Rectal smooth muscle tissue (tissue), 1 donor: ENCODE data around the gene ASB5.

Experiments
- H3K27ac ChIP-seq: one replicate; pipeline ENCODE4 v1.7.0; 2013; ENCODE audit warnings: low read depth, low read length, inconsistent platforms
- H3K27me3 ChIP-seq: one replicate; pipeline ENCODE4 v1.7.0; 2013; ENCODE audit warnings: low read length; ENCODE audit not compliant: control insufficient read depth, insufficient read depth
- H3K36me3 ChIP-seq: one replicate; pipeline ENCODE4 v1.7.0; 2013; ENCODE audit warnings: low read length; ENCODE audit not compliant: control insufficient read depth, insufficient read depth
- H3K4me1 ChIP-seq: one replicate; pipeline ENCODE4 v1.7.0; 2013; ENCODE audit warnings: low read length; ENCODE audit not compliant: control insufficient read depth, insufficient read depth
- H3K4me3 ChIP-seq: one replicate; pipeline ENCODE4 v1.7.0; 2013; ENCODE audit warnings: low read length
- H3K9ac ChIP-seq: one replicate; pipeline ENCODE4 v1.7.0; 2013; ENCODE audit warnings: low read length

The ASB5 gene

DNA sequence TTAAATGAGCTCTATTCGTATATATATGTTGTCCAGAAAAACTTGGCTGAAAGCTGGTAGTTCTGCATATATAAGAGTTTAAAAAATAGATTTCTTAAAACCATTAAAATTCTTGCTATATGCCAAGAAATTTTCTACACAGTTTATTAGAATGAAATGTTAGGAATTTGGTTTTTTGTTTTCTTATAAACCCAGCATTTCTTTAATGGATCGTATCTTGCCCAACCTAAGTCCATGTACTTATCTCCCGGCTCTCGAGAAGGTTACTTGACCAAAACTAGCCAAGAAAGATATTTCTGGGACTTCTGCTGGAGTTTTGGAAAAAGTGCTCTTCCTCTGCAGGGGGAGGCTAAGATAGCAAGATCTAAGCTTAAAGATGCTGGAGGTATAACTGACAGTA, 4.7 kb upstream of the ASB5 start:
- Histone ChIP-seq H3K9ac (no peak overlapping the region), H3K27me3 (no peaks in the 10 kb centered on the region), H3K27ac (no peak overlapping the region), H3K36me3 (no peaks in the 10 kb centered on the region), H3K4me3 (no peak overlapping the region), H3K4me1 (peaks cover 3% of the 10 kb centered on the region)

DNA sequence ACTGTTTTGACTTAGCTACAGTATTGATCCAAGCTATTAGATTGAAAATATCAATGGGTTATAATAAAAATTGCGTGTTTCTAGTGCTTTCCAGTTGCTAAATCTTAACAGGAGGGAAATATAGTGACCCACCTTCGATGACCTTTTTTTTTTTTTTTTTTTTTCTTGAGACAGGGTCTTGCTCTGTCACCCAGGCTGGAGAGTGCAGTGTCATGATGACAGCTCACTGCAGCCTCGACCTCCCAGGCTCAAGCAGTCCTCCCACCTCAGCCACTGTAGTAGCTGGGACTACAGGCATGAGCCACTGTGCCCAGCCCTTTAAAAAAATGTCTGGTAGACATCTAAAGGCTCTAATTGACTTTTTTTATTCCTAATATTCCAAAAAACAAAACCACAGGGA, 3.8 kb upstream of the ASB5 start:
- no peaks in the 10 kb centered on the region for H3K27me3 ChIP-seq
- H3K9ac ChIP-seq: no peak overlapping the region
- no peak overlapping the region for H3K27ac ChIP-seq
- H3K4me3 ChIP-seq: no peak overlapping the region
- no peaks in the 10 kb centered on the region for H3K36me3 ChIP-seq
- H3K4me1 ChIP-seq: peaks cover 4% of the 10 kb centered on the region

DNA sequence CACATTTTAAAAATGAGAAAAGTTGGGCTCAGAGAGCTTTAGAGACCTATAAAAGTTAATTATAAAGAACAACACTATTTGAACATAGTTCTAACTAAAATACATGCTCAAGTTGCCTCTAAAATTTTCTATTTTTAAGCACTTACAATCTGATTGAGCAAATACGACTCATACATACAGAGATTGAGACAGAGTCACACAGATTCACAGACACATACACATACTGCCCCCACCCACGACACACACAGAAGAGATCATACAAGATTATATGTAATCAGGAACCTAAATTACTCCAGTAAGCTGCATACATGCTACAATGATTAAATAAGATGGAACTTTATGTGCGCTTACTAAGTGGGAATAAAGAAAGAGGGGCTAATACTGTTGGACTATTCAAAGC, 2.7 kb upstream of the ASB5 start:
- Histone ChIP-seq H3K4me3 (no peak overlapping the region), H3K27ac (no peak overlapping the region), H3K4me1 (peaks cover 4% of the 10 kb centered on the region), H3K9ac (no peak overlapping the region), H3K27me3 (no peaks in the 10 kb centered on the region), H3K36me3 (no peaks in the 10 kb centered on the region)

DNA sequence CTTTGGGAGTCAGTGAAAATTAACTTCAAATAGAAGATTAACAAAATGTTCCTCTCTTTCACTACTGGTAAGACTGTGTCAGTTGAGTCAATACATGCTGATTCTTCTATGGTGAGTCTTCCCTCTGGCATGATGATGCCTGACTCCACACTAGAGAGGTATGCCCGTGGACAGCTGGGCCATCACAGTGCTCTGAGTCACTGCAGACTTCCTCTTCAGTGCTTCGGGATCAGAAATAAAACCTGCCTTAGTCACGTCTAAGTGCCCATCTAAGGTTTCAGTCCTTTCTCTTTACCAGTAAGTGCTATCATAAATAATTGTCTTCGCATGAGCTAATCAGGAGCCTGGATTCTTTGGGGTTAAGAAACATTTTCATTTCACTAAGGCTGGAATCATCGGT, 1.6 kb upstream of the ASB5 start:
- H3K9ac ChIP-seq: no peak overlapping the region
- H3K27me3 ChIP-seq: no peaks in the 10 kb centered on the region
- H3K36me3 ChIP-seq: no peaks in the 10 kb centered on the region
- no peak overlapping the region for H3K4me3 ChIP-seq
- peaks cover 2% of the 10 kb centered on the region for H3K4me1 ChIP-seq
- peak overlapping the region; percentile 22 for H3K27ac ChIP-seq

DNA sequence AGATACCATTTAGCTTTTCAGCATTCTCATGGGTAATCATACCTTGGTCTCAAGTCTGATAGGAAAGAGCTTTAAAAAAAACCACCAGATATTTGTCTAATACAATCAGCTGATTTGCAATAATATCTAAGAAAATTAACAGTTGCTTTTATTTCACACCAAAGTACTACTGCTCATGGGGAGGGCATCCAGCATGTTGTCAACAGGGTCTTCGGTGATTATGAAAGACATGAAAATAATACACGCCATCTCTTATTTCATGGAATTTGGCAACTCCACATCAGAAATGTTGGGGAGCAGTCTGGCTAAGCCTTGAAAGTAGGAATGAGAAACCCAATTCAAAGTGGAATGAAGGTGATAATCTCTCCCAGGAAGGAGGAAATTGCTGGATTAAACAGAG, 3.0 kb downstream of the ASB5 start:
- no peak overlapping the region for H3K9ac ChIP-seq
- H3K4me3 ChIP-seq: no peak overlapping the region
- no peaks in the 10 kb centered on the region for H3K27me3 ChIP-seq
- peaks cover 4% of the 10 kb centered on the region for H3K4me1 ChIP-seq
- H3K27ac ChIP-seq: no peak overlapping the region
- H3K36me3 ChIP-seq: no peaks in the 10 kb centered on the region

DNA sequence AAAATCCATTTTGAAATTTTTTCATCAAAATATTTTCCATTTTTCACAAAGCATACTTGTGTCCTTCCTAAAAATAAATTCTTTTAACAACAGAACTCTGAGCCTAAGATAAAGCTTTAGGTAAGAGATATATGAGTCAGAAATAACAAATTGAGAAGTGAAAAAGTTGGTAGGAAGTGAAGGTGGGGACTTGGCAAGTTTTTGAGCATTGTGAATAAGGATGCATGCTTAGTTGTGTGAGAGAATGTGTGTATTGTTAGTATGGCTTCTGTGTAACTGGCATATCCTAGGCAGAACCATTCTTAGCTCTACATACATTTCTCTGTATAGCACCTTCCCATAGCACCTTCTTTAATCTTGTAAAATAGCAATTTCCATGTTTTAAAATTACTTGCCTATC, 6.8 kb downstream of the ASB5 start:
- Histone ChIP-seq H3K4me1 (peaks cover 2% of the 10 kb centered on the region), H3K4me3 (no peak overlapping the region), H3K27me3 (no peaks in the 10 kb centered on the region), H3K36me3 (no peaks in the 10 kb centered on the region), H3K27ac (no peak overlapping the region), H3K9ac (no peak overlapping the region)

DNA sequence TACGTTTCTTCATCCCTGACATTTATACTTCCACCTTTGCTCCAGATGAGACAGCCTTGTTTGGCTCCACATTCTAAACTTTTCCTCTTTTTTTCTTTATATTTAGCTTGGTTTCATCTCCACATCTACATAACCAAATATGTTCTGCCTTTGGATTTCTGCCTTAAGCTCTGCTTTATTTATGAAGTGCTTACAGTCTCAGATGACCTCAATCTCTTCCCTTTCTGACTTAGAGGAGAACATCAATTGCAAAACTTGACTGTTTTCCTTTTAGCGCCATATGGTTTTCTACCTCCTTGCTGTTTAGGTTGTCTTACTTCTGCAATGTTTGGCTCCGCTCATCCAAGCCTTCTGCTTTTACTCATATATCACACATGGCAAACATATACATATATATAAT, 7.5 kb downstream of the ASB5 start:
- Histone ChIP-seq H3K27ac (peak overlapping the region; percentile 55), H3K36me3 (no peaks in the 10 kb centered on the region), H3K27me3 (no peaks in the 10 kb centered on the region), H3K9ac (no peak overlapping the region), H3K4me3 (no peak overlapping the region), H3K4me1 (peaks cover 2% of the 10 kb centered on the region)

DNA sequence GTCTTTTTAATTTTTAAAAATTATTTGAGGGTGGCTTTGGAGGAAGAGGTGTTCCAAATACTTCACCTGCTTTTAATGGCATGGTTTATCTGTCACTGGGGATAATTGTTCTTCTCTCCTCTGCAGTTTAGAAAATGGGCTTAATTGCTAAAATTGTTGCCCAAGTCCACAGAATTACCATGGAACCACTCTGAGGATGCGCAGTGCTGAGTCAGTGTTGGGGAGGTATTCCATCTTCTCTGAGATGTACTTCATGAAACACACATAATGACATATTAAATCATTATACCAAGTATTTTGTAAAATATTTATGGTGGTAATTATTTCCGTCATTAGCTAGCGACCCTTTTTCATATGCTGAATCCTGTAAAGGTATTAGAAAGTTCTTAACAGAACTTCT, 8.0 kb downstream of the ASB5 start:
- no peaks in the 10 kb centered on the region for H3K27me3 ChIP-seq
- H3K4me3 ChIP-seq: no peak overlapping the region
- H3K27ac ChIP-seq: peak overlapping the region; percentile 55
- H3K36me3 ChIP-seq: no peaks in the 10 kb centered on the region
- H3K9ac ChIP-seq: no peak overlapping the region
- peaks cover 2% of the 10 kb centered on the region for H3K4me1 ChIP-seq

DNA sequence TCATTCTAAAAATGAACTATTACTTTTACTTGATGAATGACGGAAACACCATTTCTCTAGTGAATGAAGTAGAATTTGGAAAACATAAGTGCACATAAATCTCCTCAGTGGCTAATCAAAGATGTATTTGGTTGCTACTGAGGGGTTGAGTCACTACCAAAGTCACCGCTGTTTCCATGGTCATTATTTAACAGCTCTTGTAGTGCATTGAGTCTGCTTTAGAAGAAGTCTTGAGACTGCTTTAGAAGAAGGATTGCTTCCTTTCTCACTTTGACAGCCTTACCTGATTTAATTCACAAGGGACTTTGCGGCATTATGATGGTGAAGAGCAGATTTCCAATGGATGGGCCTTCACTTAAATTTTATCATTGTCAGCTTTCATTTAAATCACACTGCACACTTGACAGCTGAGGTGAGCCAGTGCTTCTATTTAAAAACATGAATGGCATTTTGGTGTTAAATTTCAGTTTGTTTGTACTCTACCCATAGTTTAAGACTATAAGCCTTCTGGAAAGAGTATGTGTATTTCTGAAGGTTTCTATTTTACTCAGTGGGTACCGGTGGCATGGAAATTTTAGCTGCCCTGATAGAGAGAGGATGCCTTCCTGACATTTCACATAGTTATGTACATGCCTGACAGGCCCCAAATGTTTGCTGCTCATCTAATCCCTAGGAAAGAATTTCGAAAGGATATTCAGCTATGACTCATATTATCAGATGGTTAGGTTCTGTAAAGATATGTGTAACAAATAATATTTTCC, 9.5 kb downstream of the ASB5 start:
- Histone ChIP-seq H3K4me3 (no peak overlapping the region), H3K36me3 (no peaks in the 10 kb centered on the region), H3K9ac (no peak overlapping the region), H3K4me1 (peaks cover 2% of the 10 kb centered on the region), H3K27ac (no peak overlapping the region), H3K27me3 (no peaks in the 10 kb centered on the region)

DNA sequence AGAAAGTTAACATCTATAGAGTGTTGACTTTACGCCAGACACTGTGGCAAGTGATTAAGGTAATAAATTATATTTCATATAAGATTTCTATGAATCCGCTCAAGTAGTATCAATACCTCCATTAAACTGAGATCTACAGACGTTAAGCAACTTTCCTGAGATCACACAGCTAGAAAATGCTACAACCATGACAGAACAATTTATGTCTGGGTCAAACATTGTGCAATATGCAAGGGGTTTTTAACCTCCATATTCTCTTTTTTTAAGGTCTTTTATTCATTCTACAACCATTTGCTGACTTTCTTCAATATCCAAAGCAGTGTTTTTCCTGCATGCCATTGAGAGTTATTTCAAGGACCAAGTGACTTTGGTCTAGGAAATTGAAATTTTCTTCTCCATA, 10.9 kb downstream of the ASB5 start:
- Histone ChIP-seq H3K9ac (no peak overlapping the region), H3K36me3 (no peaks in the 10 kb centered on the region), H3K27me3 (no peaks in the 10 kb centered on the region), H3K27ac (no peak overlapping the region), H3K4me1 (peaks cover 2% of the 10 kb centered on the region), H3K4me3 (no peak overlapping the region)

DNA sequence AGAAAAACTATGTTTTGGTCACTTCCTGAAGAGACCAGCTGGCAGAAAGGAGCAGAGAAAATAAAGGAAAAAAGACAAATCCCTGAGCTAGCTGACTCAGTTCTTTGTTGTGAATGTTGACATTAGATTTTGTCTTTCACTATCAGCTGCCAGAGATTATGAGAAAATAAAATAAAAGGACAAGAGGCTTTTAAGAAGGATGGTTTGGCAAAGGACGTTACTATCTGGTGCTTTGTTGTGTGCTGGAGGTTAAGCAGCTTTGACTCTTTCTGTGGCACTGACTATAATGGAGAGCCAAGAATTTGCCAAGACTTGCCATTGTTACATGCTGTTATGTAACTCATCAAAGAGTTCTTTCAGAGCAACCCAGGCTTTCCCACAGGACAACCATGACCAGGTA, 12.1 kb downstream of the ASB5 start:
- Histone ChIP-seq H3K27me3 (no peaks in the 10 kb centered on the region), H3K36me3 (no peaks in the 10 kb centered on the region), H3K9ac (no peak overlapping the region), H3K27ac (peak overlapping the region; percentile 35), H3K4me1 (peaks cover 2% of the 10 kb centered on the region), H3K4me3 (no peak overlapping the region)

DNA sequence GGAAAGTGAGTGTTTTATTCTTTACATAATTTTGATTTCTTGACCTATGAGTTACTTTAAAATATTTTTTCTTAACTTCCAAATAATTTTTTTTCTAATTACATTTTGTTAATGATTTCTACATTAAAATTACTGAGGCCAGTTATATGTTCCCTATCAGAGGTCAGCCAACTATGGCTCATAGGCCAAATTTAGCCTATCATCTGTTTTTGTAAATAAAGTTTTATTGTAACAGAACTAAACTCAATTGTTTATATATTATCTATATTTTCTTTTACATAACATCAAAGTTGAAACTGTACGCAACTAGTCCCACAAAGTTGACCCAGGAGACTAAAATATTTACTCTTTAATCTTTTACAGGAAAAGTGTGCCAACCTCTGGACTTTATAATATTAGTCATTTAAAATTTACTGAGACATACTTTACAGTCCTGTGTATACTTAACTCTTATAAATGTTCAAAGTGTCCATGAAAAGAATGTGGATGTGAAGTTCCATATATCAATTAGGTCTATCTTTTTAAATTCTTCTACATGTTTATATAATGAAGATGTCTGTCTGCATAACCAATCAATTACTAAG, 26.2 kb downstream of the ASB5 start:
- no peak overlapping the region for H3K9ac ChIP-seq
- H3K36me3 ChIP-seq: no peaks in the 10 kb centered on the region
- peaks cover 7% of the 10 kb centered on the region for H3K4me1 ChIP-seq
- H3K27ac ChIP-seq: no peak overlapping the region
- no peaks in the 10 kb centered on the region for H3K27me3 ChIP-seq
- H3K4me3 ChIP-seq: no peak overlapping the region

DNA sequence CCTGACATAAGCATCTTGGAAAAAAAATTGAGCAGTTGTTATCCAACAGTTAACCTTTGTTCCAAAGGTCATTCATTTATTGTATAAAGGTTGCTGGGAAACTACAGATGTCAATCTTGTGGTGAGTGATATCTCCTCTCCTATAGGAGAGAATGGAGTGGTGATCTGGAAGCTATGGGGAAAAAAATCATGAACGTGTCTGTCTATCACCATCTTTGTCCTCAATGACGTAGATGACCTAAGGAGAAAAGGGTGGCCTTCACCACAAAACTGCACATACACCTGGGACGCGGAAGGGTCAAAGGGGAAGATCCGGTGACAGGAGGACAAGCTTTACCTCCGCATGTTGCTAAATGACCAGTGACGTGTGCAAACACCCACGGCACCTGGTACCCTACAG, 27.3 kb downstream of the ASB5 start:
- Histone ChIP-seq H3K4me1 (peaks cover 18% of the 10 kb centered on the region), H3K36me3 (no peaks in the 10 kb centered on the region), H3K27me3 (no peaks in the 10 kb centered on the region), H3K27ac (no peak overlapping the region), H3K9ac (no peak overlapping the region), H3K4me3 (no peak overlapping the region)
